Measurements from ENCODE around the gene KCNH5.

KCNH5 gene

DNA sequence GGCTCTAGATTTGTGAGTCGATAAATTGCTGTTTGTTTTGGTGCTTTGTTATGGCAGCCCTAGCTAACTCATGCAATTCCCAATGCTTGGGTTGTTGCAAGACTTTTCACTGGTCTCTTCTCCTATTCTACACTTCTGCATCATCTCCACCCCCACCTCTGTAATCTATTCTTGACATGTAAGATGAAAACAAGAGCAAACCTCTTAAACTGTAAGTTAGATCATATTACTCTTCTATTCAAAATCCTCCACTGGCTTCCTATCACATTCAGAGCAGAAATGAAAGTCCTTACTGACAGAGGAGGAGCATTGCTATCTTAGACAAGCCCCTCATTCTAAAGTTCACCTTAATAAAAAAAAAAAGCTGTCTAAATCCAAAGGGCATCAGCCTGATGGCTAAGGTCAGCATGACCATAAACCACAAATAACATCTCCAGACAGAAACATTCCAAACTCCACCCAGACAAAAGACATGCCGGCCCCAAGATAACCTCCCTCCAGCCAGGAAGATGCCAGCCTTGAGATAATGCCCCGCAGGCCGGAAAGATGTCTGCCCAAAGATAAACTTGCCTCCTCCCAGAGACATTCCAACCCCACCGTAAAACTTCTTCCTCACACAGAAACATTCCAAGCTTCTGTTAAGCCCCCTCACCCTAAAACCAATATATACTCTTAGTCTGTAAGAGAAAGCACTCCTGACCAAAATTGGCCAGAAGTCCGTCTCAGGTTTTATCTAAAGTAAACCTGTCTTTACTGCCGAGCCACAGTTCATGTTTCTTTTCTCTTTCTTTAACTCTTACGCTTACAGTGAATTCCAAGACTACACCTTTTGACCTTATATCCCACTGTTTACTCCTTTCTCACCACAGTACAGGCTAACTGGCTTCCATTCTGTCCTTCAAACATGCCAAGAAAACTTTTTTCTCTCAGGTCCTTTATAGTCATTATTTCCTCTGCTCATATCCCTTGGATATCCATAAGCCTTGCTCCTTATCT lies 308.9 kb downstream of the KCNH5 start:
- DNase-seq = no peak

GRCh38 chr14:62734831-62735230 lies 310.4 kb downstream of the KCNH5 start:
- no peak for DNase-seq

GRCh38 chr14:62722406-62722805 lies 322.9 kb downstream of the KCNH5 start:
- no peak for DNase-seq

- DNase-seq = no peak
These were observed 326.6 kb downstream of the KCNH5 start for GRCh38 chr14:62718629-62719028.

GRCh38 chr14:62711351-62712023 lies 333.8 kb downstream of the KCNH5 start:
- no peak for DNase-seq

GRCh38 chr14:62710811-62711210 lies 334.4 kb downstream of the KCNH5 start:
- no peak for DNase-seq

DNA sequence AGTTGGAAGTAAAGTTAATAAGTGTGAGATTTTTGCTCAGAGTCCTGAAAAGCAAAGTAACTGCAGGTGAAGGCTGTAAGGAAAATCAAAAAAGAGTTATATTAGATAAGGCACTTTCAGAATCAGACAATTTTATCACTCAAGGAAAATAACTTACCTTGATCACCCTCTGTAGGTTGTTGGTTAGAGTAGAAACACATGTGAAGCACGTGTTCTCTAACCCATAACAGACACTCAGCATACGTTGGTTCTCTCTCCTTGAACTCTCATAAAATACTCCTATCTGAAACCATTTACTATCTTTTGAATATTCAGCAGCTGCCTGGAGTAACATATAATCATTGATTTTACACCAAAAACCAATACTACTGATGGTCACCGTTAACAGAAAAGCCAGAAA lies 335.5 kb downstream of the KCNH5 start:
- DNase-seq = no peak

- DNase-seq = no peak
These were observed 339.0 kb downstream of the KCNH5 start for GRCh38 chr14:62706217-62706616.

- DNase-seq = no peak
These were observed 347.8 kb downstream of the KCNH5 start for GRCh38 chr14:62697461-62697860.

DNA sequence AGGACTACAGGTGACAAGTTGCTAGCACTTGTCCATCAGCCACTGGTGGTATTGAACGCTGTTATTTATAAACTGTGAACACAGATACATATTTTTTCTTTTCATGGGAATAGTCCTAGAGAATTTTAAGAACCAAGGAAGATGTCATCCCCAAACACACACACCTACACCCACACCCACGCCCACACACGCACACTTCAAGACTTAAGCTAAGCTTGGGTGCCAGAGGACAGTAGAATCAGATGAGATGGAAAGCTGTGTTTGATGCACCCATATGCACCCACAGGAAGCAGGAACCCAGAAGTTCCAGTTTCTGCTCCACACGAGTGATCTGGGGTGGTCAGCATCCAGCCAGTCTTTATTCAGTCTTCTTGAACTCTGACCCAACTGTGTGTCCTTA lies 348.3 kb downstream of the KCNH5 start:
- no peak for DNase-seq

GRCh38 chr14:62696331-62696924 lies 348.8 kb downstream of the KCNH5 start:
- DNase-seq = no peak

GRCh38 chr14:62694075-62694474 lies 351.2 kb downstream of the KCNH5 start:
- DNase-seq = no peak

GRCh38 chr14:62692490-62693106 lies 352.7 kb downstream of the KCNH5 start:
- DNase-seq = no peak

GRCh38 chr14:62691647-62692489 lies 353.4 kb downstream of the KCNH5 start:
- no peak for DNase-seq

DNA sequence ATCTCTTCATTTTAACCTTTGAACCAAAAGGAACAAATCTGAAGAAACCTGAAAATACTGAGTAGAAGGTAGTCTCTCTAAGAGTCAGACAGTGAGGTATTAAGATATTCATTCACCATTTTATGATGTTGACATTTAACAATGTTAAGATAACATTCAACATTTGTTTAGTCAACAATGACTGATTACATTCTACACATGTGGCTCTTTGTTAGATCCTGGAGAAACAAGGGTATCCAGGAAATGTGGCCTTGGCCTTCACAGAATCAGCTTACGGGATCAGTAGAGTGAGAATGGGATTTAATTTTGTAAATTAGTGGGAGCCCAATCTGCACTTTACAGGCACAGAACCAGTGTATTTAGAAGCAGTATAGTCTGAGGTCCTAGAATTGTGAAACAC lies 355.5 kb downstream of the KCNH5 start:
- no peak for DNase-seq

GRCh38 chr14:62687818-62688217 lies 357.4 kb downstream of the KCNH5 start:
- no peak for DNase-seq

- DNase-seq = no peak
These were observed 360.9 kb downstream of the KCNH5 start for GRCh38 chr14:62684376-62684775.

DNA sequence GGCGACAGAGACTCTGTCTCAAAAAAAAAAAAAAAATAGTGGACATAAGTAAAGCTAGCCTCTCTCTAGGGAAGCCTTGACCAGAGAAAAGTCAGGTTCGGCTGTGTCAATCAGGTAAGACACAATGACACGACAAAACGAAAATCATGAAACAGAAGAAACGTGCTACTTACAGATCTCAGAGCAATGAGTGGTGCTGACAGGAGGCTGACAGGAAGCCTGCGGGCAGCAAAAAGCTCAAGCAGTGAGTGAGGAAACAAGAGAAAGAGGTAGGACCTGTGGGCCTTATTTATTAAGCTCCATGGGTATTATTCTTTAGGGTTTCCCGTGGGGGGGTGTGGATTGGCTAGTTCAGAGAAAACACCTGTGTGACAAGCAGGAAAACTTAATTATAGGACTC lies 363.1 kb downstream of the KCNH5 start:
- DNase-seq = no peak

DNA sequence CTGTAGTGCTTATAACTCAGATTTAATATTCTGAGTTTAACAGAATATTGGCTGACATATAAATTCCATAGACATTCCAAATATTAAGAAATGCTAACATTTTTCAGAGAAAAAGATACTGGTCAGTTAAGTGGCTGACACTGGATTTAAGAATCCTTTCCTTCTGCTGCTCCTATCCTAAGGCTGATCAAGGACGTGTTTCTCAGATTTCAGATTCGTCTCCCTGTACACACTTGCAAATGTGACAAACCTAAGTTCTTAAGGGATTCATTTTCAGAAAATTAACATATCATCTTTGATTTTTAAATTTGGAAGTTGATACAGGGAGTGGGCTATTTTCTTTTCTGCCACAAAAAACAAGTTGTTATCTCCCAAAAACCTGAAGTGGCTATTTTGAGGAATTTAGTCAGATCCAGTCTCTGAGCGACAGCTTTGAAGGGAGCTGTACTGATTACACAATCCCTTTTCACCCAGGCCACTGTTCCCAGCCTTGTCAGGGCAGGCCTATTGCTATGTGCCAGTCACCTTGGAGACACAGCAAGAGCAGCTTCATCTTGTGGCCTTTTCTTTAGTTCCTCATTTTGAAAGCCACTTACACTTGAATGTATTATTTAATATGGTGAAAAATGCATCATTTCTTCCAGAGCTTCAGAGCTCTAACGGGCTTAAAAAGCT lies 370.6 kb downstream of the KCNH5 start:
- no peak for DNase-seq

- no peak for DNase-seq
These were observed 372.1 kb downstream of the KCNH5 start for GRCh38 chr14:62673014-62673755.

DNA sequence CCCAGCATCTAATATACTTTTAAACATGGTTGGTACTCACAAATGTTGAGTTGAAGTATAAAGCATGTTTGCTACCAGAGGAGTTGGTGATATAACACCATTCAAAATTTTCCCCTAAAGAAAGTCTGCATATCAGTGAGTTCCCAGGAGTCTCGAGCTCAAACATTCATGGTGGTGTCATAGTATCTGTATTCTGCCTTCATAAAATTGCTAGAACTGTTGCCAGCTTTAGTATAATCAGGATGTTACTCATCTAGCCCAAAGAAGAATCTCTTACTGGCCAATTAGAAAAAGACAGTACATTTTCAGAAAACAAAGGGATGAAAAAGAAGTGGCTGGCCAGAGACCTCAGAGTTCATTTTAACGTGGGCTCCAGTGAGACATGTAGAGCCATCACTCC lies 374.7 kb downstream of the KCNH5 start:
- no peak for DNase-seq

All from activated CD4-positive, alpha-beta T cell treated with anti-CD3 and anti-CD28 coated beads for 1 hour (primary cell).